Suprapubic skin (tissue), 4 donors: Measurements from ENCODE around the gene CAD. TPM values are rescaled to one million over a fixed set of nuclear protein-coding genes. Genes with fewer than 3 reads are reported as not detected.

ENCODE experiments used
- DNase-seq, 2 donors: peaks; one replicate each; pipeline ENCODE4 v3.0.0-alpha.2; 2019; ENCODE audit warnings: low spot score in 2 of 2
- H3K27ac ChIP-seq: fragments of 200-600 bp; sonication (generic); one replicate; pipeline ENCODE4 v1.5.1; 2019
- H3K27me3 ChIP-seq: fragments of 200-600 bp; sonication (generic); one replicate; pipeline ENCODE4 v1.5.1; 2019
- H3K36me3 ChIP-seq: fragments of 200-600 bp; sonication (generic); one replicate; pipeline ENCODE4 v1.5.1; 2019
- H3K4me1 ChIP-seq: fragments of 200-600 bp; sonication (generic); one replicate; pipeline ENCODE4 v1.5.1; 2019
- H3K4me3 ChIP-seq: fragments of 200-600 bp; sonication (generic); one replicate; pipeline ENCODE4 v1.5.1; 2019; ENCODE audit warnings: mild to moderate bottlenecking
- H3K9me3 ChIP-seq: fragments of 200-600 bp; sonication (generic); one replicate; pipeline ENCODE4 v1.5.1; 2019
- EP300 ChIP-seq: sonication (generic); formaldehyde crosslinking; IDR thresholded peaks from one replicate; pipeline ENCODE4 v1.6.1; 2017; ENCODE audit warnings: antibody characterized with exemption
- POLR2A ChIP-seq, 2 donors: fragments of 450-650 bp; IDR thresholded peaks; one replicate each; pipeline ENCODE4 v1.6.1; 2017; ENCODE audit warnings: antibody characterized with exemption in 2 of 2, mild to moderate bottlenecking in 2 of 2, moderate library complexity in 2 of 2
- POLR2AphosphoS5 ChIP-seq, 3 donors: sonication (generic); formaldehyde crosslinking; IDR thresholded peaks; one replicate each; pipeline ENCODE4 v1.6.1; 2017; ENCODE audit warnings: antibody characterized with exemption in 3 of 3
- WGBS: methylation state at CpG from one replicate; pipeline ENCODE4 v1.1.5; 2018; 5-methylcytosine and 5-hydroxymethylcytosine counted together
- total RNA-seq, 4 donors: library from RNA; depleted of rRNA; stranded (reverse); fragments of >200 nt; gene quantifications; one replicate each; pipeline ENCODE4 v1.1.0, GENCODE V29; 2016
- TF ChIP-seq, protein P1 (sequence below), 2 donors: fragments of 200-600 bp in 1 of 2; fragments of 450-650 bp in 1 of 2; sonication (generic) in 1 of 2; IDR thresholded peaks; one replicate each; pipeline ENCODE4 v1.5.1; 2016 to 2019; ENCODE audit warnings: antibody characterized with exemption in 2 of 2, mild to moderate bottlenecking in 1 of 2, moderate library complexity in 1 of 2

The CAD gene
- total RNA-seq, 4 donors from 2014 or later, result 33.7 to 64.8 (median 42.1) TPM

DNA sequence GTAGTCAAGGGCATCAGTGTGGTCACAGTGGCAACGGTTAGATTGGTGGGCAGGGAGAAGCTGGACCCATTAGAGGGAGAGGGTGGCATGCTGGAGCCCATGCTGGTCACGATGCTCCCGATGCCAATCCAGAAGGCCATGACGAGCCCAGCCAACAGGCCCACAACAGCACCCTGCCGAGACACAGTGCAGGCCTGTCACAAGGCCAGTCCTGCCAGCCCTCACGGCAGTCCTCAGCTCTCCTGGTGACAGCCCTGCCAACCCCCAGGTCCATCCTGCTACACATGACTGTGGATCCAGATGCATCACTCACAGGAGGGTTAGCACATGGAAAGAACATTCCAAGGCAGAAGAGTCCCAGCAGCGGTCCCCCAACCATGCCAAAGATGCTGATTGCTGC is 15.5 kb upstream of the CAD start:
- TF ChIP-seq POLR2AphosphoS5 (IDR thresholded peaks at IDR 0.05) (no peak), POLR2A (IDR thresholded peaks at IDR 0.05) (no peak), EP300 (no peak)
- TF ChIP-seq, protein P1, sequence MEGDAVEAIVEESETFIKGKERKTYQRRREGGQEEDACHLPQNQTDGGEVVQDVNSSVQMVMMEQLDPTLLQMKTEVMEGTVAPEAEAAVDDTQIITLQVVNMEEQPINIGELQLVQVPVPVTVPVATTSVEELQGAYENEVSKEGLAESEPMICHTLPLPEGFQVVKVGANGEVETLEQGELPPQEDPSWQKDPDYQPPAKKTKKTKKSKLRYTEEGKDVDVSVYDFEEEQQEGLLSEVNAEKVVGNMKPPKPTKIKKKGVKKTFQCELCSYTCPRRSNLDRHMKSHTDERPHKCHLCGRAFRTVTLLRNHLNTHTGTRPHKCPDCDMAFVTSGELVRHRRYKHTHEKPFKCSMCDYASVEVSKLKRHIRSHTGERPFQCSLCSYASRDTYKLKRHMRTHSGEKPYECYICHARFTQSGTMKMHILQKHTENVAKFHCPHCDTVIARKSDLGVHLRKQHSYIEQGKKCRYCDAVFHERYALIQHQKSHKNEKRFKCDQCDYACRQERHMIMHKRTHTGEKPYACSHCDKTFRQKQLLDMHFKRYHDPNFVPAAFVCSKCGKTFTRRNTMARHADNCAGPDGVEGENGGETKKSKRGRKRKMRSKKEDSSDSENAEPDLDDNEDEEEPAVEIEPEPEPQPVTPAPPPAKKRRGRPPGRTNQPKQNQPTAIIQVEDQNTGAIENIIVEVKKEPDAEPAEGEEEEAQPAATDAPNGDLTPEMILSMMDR (IDR thresholded peaks at IDR 0.05), result no peak
- peak in 1 of 2 donors; percentile 63 for DNase-seq
- Histone ChIP-seq H3K4me1 (no peaks in the 10 kb centered on the region), H3K9me3 (no peaks in the 10 kb centered on the region), H3K4me3 (no peak overlapping the region), H3K36me3 (peaks cover 66% of the 10 kb centered on the region), H3K27ac (no peak overlapping the region), H3K27me3 (no peaks in the 10 kb centered on the region)
- WGBS, result 90% methylated on average over 7 of the region's 7 CpGs

DNA sequence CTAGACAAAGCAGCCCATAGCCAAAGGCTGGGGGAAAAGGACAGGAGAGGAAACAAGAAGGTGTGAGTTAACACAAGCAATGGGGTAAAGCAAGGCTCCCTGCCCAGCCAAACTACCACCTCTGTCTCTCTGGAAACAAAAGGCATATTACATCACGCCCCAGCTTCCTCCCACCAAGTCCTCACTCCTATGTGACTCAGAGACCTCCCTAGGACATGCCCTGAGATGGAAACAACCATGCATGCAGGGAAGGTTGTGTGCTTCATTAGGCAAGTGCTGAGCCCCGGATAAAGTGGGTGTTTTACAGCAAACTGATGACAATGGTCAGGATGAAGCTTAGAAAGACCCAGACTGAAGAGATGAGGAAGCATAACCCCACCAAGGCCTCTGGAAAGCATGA is 14.3 kb upstream of the CAD start:
- Histone ChIP-seq H3K4me3 (no peak overlapping the region), H3K9me3 (no peaks in the 10 kb centered on the region), H3K27ac (no peak overlapping the region), H3K36me3 (peaks cover 76% of the 10 kb centered on the region), H3K27me3 (no peaks in the 10 kb centered on the region), H3K4me1 (no peaks in the 10 kb centered on the region)
- DNase-seq, result peak in 1 of 2 donors; percentile 16
- TF ChIP-seq POLR2A (IDR thresholded peaks at IDR 0.05), result no peak
- TF ChIP-seq, protein P1 (IDR thresholded peaks at IDR 0.05), result no peak
- TF ChIP-seq EP300, result no peak
- TF ChIP-seq POLR2AphosphoS5 (IDR thresholded peaks at IDR 0.05), result no peak
- WGBS, result 87% methylated on average over 2 of the region's 2 CpGs

DNA sequence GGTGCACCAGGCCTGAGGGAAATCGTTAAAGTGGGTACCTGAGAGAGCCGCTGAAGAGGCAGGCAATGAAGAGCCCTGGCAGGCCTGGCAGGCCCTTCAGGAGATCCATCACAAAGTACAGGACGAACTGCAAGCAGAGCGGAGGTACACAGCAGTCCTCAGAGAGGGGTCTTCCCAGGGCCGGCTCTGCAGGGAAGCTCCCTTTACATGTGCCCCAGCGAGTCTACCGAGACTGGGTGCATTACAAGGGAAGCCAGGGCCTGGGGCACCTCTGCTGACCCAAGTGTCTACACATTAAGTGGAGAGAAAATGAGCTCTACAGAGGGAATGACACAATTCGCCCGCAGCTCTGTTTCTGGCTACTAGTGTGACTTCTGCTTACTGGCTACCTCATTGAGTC is 13.4 kb upstream of the CAD start:
- no peaks in the 10 kb centered on the region for H3K27me3 ChIP-seq
- no peak overlapping the region for H3K27ac ChIP-seq
- no peak overlapping the region for H3K4me3 ChIP-seq
- H3K9me3 ChIP-seq, result no peaks in the 10 kb centered on the region
- no peaks in the 10 kb centered on the region for H3K4me1 ChIP-seq
- peak in 1 of 2 donors; percentile 67 for DNase-seq
- H3K36me3 ChIP-seq, result peaks cover 85% of the 10 kb centered on the region
- 91% methylated on average over 9 of the region's 9 CpGs for WGBS
- TF ChIP-seq POLR2A (IDR thresholded peaks at IDR 0.05) (no peak), EP300 (no peak), POLR2AphosphoS5 (IDR thresholded peaks at IDR 0.05) (no peak)
- TF ChIP-seq, protein P1 (IDR thresholded peaks at IDR 0.05), result no peak

DNA sequence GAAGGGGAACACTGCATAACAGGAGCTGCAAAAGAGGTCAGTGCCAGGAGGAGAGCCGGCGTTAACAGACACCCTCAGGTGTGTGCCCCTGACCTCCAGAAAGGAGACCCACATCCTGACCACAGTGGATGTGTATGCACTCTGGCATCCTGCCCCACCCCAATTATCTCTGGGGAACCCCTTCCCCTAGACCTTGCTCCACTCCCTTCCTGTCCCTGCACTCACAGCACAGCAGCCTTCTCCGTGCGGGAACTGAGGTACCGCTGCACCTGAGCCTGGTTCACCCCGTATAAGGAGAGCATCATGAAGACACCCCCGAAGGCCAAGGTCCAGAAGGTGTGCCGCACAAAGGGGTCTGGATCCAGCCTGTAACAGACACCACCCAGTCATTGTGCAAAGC is 12.6 kb upstream of the CAD start:
- no peaks in the 10 kb centered on the region for H3K27me3 ChIP-seq
- TF ChIP-seq POLR2A (IDR thresholded peaks at IDR 0.05) (no peak), EP300 (no peak), POLR2AphosphoS5 (IDR thresholded peaks at IDR 0.05) (no peak)
- TF ChIP-seq, protein P1 (IDR thresholded peaks at IDR 0.05), result no peak
- no peak overlapping the region for H3K27ac ChIP-seq
- H3K36me3 ChIP-seq, result peaks cover 85% of the 10 kb centered on the region
- WGBS, result 87% methylated on average over 8 of the region's 8 CpGs
- peak in 1 of 2 donors; percentile 66 for DNase-seq
- H3K4me1 ChIP-seq, result peaks cover 2% of the 10 kb centered on the region
- no peak overlapping the region for H3K4me3 ChIP-seq
- no peaks in the 10 kb centered on the region for H3K9me3 ChIP-seq

DNA sequence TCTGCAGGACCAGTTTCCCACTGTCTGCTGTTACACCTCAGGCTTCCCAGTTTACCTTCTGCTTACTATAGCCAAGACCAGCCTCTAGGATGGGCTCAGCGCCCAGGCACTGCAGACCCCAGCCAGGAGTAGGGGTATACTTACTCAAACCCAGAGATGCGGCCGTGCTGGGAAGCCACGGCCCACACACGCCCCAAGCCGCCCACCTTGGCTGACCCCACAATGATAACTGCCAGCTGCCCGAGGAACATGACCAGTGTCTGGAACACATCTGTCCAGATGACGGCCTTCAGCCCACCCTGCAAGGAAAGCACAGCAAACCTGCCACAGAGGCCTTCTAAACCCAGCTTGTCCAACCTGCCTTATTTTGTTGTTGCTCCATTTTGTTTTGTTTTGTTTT is 12.0 kb upstream of the CAD start:
- H3K27me3 ChIP-seq, result no peaks in the 10 kb centered on the region
- WGBS, result 83% methylated on average over 5 of the region's 8 CpGs
- DNase-seq, result peak in 1 of 2 donors; percentile 43
- no peak overlapping the region for H3K27ac ChIP-seq
- TF ChIP-seq POLR2A (IDR thresholded peaks at IDR 0.05), result no peak
- TF ChIP-seq EP300, result no peak
- TF ChIP-seq, protein P1 (IDR thresholded peaks at IDR 0.05), result no peak
- no peak for TF ChIP-seq POLR2AphosphoS5 (IDR thresholded peaks at IDR 0.05)
- peaks cover 85% of the 10 kb centered on the region for H3K36me3 ChIP-seq
- peaks cover 6% of the 10 kb centered on the region for H3K4me1 ChIP-seq
- no peaks in the 10 kb centered on the region for H3K9me3 ChIP-seq
- no peak overlapping the region for H3K4me3 ChIP-seq
